Bronchial epithelial cell (primary cell): ENCODE data around the gene NDUFS1. TPM values are rescaled to one million over a fixed set of nuclear protein-coding genes. Genes with fewer than 3 reads are reported as not detected.
"Not testable (repeated sequence)": the region's sequence is repeated elsewhere in the genome, so short reads cannot be mapped to it uniquely, and the experiment has no call there.

ENCODE experiments used
- DNase-seq: peaks from one replicate; pipeline ENCODE4 v3.0.0-alpha.2; 2010; ENCODE audit warnings: low read depth
- FAIRE-seq: peaks from 2 replicates; lab custom pipeline; 2011; peaks lifted over from hg19 to GRCh38; lab: Jason Lieb, UNC
- H3K27me3 ChIP-seq: 2 replicates; pipeline ENCODE4 v1.5.1; 2011; ENCODE audit warnings: low read length; ENCODE audit not compliant: control insufficient read depth, insufficient read depth
- H3K36me3 ChIP-seq: 2 replicates; pipeline ENCODE4 v1.5.1; 2011; ENCODE audit warnings: low read length; ENCODE audit not compliant: control insufficient read depth, insufficient read depth
- H3K4me3 ChIP-seq: 2 replicates; pipeline ENCODE4 v1.5.1; 2011; ENCODE audit warnings: mild to moderate bottlenecking, low read depth, low read length, control low read depth
- CTCF ChIP-seq: IDR thresholded peaks from 2 replicates; pipeline ENCODE4 v1.5.1; 2011; ENCODE audit warnings: mild to moderate bottlenecking, moderate library complexity, low read length, control low read depth, inconsistent platforms; ENCODE audit not compliant: insufficient read depth, severe bottlenecking
- total RNA-seq: library from RNA; depleted of rRNA; stranded (reverse); fragments of >200 nt; gene quantifications from 2 replicates; pipeline ENCODE4 v1.2.1, GENCODE V29; 2014

The NDUFS1 gene
- total RNA-seq, 1 donor from 2014 or later, result 103 TPM

GRCh38 chr2:206190111-206190510 lies 30.9 kb upstream of the NDUFS1 start:
- H3K36me3 ChIP-seq, result no peaks in the 10 kb centered on the region
- H3K4me3 ChIP-seq, result no peak overlapping the region
- TF ChIP-seq CTCF, result no peak
- no peak for DNase-seq
- FAIRE-seq, result no peak
- no peaks in the 10 kb centered on the region for H3K27me3 ChIP-seq

GRCh38 chr2:206189691-206190090 lies 30.4 kb upstream of the NDUFS1 start:
- no peak overlapping the region for H3K4me3 ChIP-seq
- DNase-seq (no peak), FAIRE-seq (peak; percentile 88)
- no peak for TF ChIP-seq CTCF
- H3K27me3 ChIP-seq, result no peaks in the 10 kb centered on the region
- no peaks in the 10 kb centered on the region for H3K36me3 ChIP-seq

- not testable (repeated sequence) for FAIRE-seq, DNase-seq, H3K36me3 ChIP-seq, H3K4me3 ChIP-seq, H3K27me3 ChIP-seq
Measured at GRCh38 chr2:206181526-206181925, 22.3 kb upstream of the NDUFS1 start.

GRCh38 chr2:206176901-206177300 lies 17.7 kb upstream of the NDUFS1 start:
- Histone ChIP-seq H3K27me3 (no peaks in the 10 kb centered on the region), H3K36me3 (no peaks in the 10 kb centered on the region), H3K4me3 (no peak overlapping the region)
- FAIRE-seq (no peak), DNase-seq (no peak)
- TF ChIP-seq CTCF, result no peak

- FAIRE-seq (no peak), DNase-seq (no peak)
- Histone ChIP-seq H3K4me3 (no peak overlapping the region), H3K36me3 (no peaks in the 10 kb centered on the region), H3K27me3 (no peaks in the 10 kb centered on the region)
- no peak for TF ChIP-seq CTCF
Measured at GRCh38 chr2:206176121-206176520, 16.9 kb upstream of the NDUFS1 start.

- H3K4me3 ChIP-seq, result no peak overlapping the region
- H3K36me3 ChIP-seq, result no peaks in the 10 kb centered on the region
- TF ChIP-seq CTCF, result no peak
- H3K27me3 ChIP-seq, result no peaks in the 10 kb centered on the region
- FAIRE-seq (no peak), DNase-seq (no peak)
Measured at GRCh38 chr2:206173147-206173546, 13.9 kb upstream of the NDUFS1 start.

GRCh38 chr2:206171624-206172397 lies 12.6 kb upstream of the NDUFS1 start:
- not testable (repeated sequence) for H3K27me3 ChIP-seq, DNase-seq, H3K4me3 ChIP-seq, FAIRE-seq, H3K36me3 ChIP-seq

- not testable (repeated sequence) for DNase-seq, H3K36me3 ChIP-seq, FAIRE-seq, H3K27me3 ChIP-seq, H3K4me3 ChIP-seq
Measured at GRCh38 chr2:206168230-206168629, 9.0 kb upstream of the NDUFS1 start.
